Osteocyte (in vitro differentiated cells): Measurements from ENCODE around the gene NPVF. TPM values are rescaled to one million over a fixed set of nuclear protein-coding genes. Genes with fewer than 3 reads are reported as not detected.

Source experiments
- DNase-seq: peaks from one replicate; pipeline ENCODE4 v3.0.0; 2021; ENCODE audit warnings: mixed read lengths; ENCODE audit not compliant: unreplicated experiment; ENCODE audit errors: extremely low spot score
- H3K27ac Mint-ChIP-seq: one replicate; pipeline ENCODE4 v1.8.0; 2021; ENCODE audit warnings: mild to moderate bottlenecking, mixed read lengths; ENCODE audit not compliant: unreplicated experiment
- H3K27me3 Mint-ChIP-seq: one replicate; pipeline ENCODE4 v1.8.0; 2021; ENCODE audit warnings: mixed read lengths; ENCODE audit not compliant: unreplicated experiment
- H3K36me3 Mint-ChIP-seq: one replicate; pipeline ENCODE4 v1.8.0; 2021; ENCODE audit warnings: mixed read lengths; ENCODE audit not compliant: unreplicated experiment
- H3K4me1 Mint-ChIP-seq: one replicate; pipeline ENCODE4 v1.8.0; 2021; ENCODE audit warnings: mixed read lengths; ENCODE audit not compliant: unreplicated experiment
- H3K4me3 Mint-ChIP-seq: one replicate; pipeline ENCODE4 v1.8.0; 2021; ENCODE audit warnings: mild to moderate bottlenecking, moderate library complexity, mixed read lengths; ENCODE audit not compliant: unreplicated experiment
- H3K9me3 Mint-ChIP-seq: one replicate; pipeline ENCODE4 v1.8.0; 2021; ENCODE audit warnings: mixed read lengths; ENCODE audit not compliant: unreplicated experiment
- total RNA-seq: library from RNA; stranded (reverse); gene quantifications from 2 replicates; pipeline ENCODE4 v1.2.1, GENCODE V29; 2021
- TF ChIP-seq, protein P1 (sequence below): fragments of 200-600 bp; sonication (generic); IDR thresholded peaks from 2 replicates; pipeline ENCODE4 v1.5.0; 2021; ENCODE audit warnings: antibody characterized with exemption, mild to moderate bottlenecking, moderate library complexity

The NPVF gene
- total RNA-seq, 1 donor from 2014 or later: not detected

GRCh38 chr7:25218191-25218590 is 10.1 kb downstream of the NPVF start:
- TF ChIP-seq, protein P1, sequence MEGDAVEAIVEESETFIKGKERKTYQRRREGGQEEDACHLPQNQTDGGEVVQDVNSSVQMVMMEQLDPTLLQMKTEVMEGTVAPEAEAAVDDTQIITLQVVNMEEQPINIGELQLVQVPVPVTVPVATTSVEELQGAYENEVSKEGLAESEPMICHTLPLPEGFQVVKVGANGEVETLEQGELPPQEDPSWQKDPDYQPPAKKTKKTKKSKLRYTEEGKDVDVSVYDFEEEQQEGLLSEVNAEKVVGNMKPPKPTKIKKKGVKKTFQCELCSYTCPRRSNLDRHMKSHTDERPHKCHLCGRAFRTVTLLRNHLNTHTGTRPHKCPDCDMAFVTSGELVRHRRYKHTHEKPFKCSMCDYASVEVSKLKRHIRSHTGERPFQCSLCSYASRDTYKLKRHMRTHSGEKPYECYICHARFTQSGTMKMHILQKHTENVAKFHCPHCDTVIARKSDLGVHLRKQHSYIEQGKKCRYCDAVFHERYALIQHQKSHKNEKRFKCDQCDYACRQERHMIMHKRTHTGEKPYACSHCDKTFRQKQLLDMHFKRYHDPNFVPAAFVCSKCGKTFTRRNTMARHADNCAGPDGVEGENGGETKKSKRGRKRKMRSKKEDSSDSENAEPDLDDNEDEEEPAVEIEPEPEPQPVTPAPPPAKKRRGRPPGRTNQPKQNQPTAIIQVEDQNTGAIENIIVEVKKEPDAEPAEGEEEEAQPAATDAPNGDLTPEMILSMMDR: no peak
- H3K9me3 Mint-ChIP-seq: no peaks in the 10 kb centered on the region
- H3K36me3 Mint-ChIP-seq: no peaks in the 10 kb centered on the region
- no peak for DNase-seq
- H3K4me1 Mint-ChIP-seq: no peaks in the 10 kb centered on the region
- H3K27ac Mint-ChIP-seq: no peak overlapping the region
- H3K4me3 Mint-ChIP-seq: no peak overlapping the region
- peaks cover 44% of the 10 kb centered on the region for H3K27me3 Mint-ChIP-seq

DNA sequence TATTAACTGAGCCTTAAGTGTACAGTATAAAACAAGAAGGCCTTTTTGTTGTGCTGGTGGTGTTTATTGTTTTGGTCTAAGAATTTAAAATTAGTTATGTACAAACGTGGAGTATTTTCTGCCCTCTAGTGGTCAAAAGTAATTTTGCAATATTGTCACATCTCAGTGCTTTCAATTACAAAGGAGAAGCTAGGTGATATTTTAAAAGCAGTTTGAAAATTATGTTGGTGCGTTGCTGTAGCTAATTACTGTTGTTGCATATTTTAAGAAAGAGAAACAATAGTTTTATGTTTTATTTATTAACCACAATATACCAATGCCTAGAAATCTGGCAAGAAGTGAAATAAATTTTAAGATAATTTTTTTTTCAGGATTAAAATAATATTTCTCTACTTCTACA is 11.4 kb downstream of the NPVF start:
- TF ChIP-seq, protein P1: peak; percentile 77
- DNase-seq: no peak

GRCh38 chr7:25215694-25216335 is 12.5 kb downstream of the NPVF start:
- Mint-ChIP-seq H3K4me3 (no peak overlapping the region), H3K36me3 (no peaks in the 10 kb centered on the region), H3K9me3 (no peaks in the 10 kb centered on the region), H3K27ac (no peak overlapping the region), H3K4me1 (no peaks in the 10 kb centered on the region), H3K27me3 (peaks cover 28% of the 10 kb centered on the region)
- DNase-seq: no peak
- TF ChIP-seq, protein P1: no peak

More for the DNA sequence above, 11.4 kb downstream of the NPVF start:
- Mint-ChIP-seq H3K9me3 (no peaks in the 10 kb centered on the region), H3K36me3 (no peaks in the 10 kb centered on the region), H3K27me3 (peaks cover 36% of the 10 kb centered on the region), H3K4me1 (no peaks in the 10 kb centered on the region), H3K4me3 (no peak overlapping the region), H3K27ac (no peak overlapping the region)

GRCh38 chr7:25208525-25209221 is 19.6 kb downstream of the NPVF start:
- TF ChIP-seq, protein P1: no peak
- DNase-seq: no peak
- Mint-ChIP-seq H3K9me3 (peaks cover 10% of the 10 kb centered on the region), H3K4me1 (no peaks in the 10 kb centered on the region), H3K27ac (no peak overlapping the region), H3K4me3 (no peak overlapping the region), H3K27me3 (peaks cover 18% of the 10 kb centered on the region), H3K36me3 (no peaks in the 10 kb centered on the region)

DNA sequence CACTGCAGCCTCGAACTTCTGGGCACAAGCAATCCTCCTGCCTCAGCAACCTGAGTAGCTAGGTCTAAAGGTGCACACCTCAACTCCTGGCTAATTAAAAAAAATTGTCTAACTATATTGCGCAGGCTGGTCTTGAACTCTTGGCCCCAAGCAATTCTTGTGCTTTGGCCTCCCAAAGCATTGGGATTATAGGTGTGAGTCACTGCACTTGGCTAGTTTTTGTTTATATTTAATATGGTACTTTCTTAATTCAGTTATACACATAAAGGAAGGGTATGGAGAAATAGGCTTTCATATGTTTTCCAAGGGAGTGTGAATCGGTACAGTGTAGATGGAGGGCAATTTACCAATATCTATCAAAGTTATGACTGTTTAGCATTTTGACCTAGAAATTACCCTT is 20.4 kb downstream of the NPVF start:
- DNase-seq: no peak
- Mint-ChIP-seq H3K4me3 (no peak overlapping the region), H3K27ac (no peak overlapping the region), H3K27me3 (peaks cover 18% of the 10 kb centered on the region), H3K36me3 (no peaks in the 10 kb centered on the region), H3K9me3 (peaks cover 10% of the 10 kb centered on the region), H3K4me1 (no peaks in the 10 kb centered on the region)
- TF ChIP-seq, protein P1: no peak
